K562 (cell line): ENCODE measurements around the gene EPB41L4A. TPM values are rescaled to one million over a fixed set of nuclear protein-coding genes. Genes with fewer than 3 reads are reported as not detected.
A peak's percentile ranks its signal among the peaks of the same experiment; 100 is the strongest.

Source experiments
- BACH1 ChIP-seq: fragments of 200-800 bp; sonication (Bioruptor generic); IDR thresholded peaks from 2 replicates; pipeline ENCODE4 v1.6.1; 2016; ENCODE audit warnings: missing genetic modification characterization, missing compliant biosample characterization
- CEBPZ ChIP-seq: fragments of 150-350 bp; IDR thresholded peaks from 2 replicates; pipeline ENCODE4 v1.6.1; 2014; ENCODE audit warnings: low read depth, mild to moderate bottlenecking, low read length, borderline replicate concordance
- CHAMP1 ChIP-seq: fragments of 450-650 bp; IDR thresholded peaks from 2 replicates; pipeline ENCODE4 v1.6.1; 2016; ENCODE audit warnings: mild to moderate bottlenecking
- DEAF1 ChIP-seq: fragments of 450-650 bp; formaldehyde crosslinking; IDR thresholded peaks from 2 replicates; pipeline ENCODE4 v1.4.0; 2020; ENCODE audit warnings: mild to moderate bottlenecking, moderate library complexity
- DMBX1 ChIP-seq: fragments of 250-450 bp; sonication (Bioruptor Pico); IDR thresholded peaks from 2 replicates; pipeline ENCODE4 v1.8.0; 2022; ENCODE audit warnings: inconsistent platforms, mild to moderate bottlenecking, moderate library complexity, borderline replicate concordance
- FOS ChIP-seq: IDR thresholded peaks from 3 replicates; pipeline ENCODE4 v1.6.1; 2011; ENCODE audit not compliant: insufficient read length; ENCODE audit errors: extremely low read depth
- GABPB2 ChIP-seq: fragments of 250-450 bp; sonication (Bioruptor Pico); conservative IDR thresholded peaks from 2 replicates; pipeline ENCODE4 v1.5.1; 2021; ENCODE audit warnings: mild to moderate bottlenecking
- HMG20B ChIP-seq: fragments of 250-450 bp; sonication (Bioruptor Pico); IDR thresholded peaks from 2 replicates; pipeline ENCODE4 v1.5.0; 2021; ENCODE audit warnings: mild to moderate bottlenecking
- KAT2B ChIP-seq: IDR thresholded peaks from one replicate; pipeline ENCODE4 v1.6.1; 2012; ENCODE audit warnings: low read depth, mild to moderate bottlenecking, control low read depth, inconsistent platforms, low read length, moderate library complexity
- KDM1A ChIP-seq, 2 experiments: fragments of 450-650 bp; IDR thresholded peaks; 2 replicates each; pipeline ENCODE4 v1.6.1; 2016; ENCODE audit warnings: mild to moderate bottlenecking in 2 of 2
- KLF13 ChIP-seq: fragments of 450-650 bp; IDR thresholded peaks from 2 replicates; pipeline ENCODE4 v1.6.1; 2016; ENCODE audit warnings: missing genetic modification characterization, low read depth, mild to moderate bottlenecking, missing compliant biosample characterization, moderate library complexity, borderline replicate concordance
- STAT5B ChIP-seq: fragments of 250-450 bp; sonication (Bioruptor Pico); IDR thresholded peaks from 2 replicates; pipeline ENCODE4 v1.8.0; 2021; ENCODE audit warnings: mild to moderate bottlenecking, inconsistent platforms
- TCF15 ChIP-seq: fragments of 250-450 bp; sonication (Bioruptor Pico); IDR thresholded peaks from 2 replicates; pipeline ENCODE4 v1.8.0; 2022; ENCODE audit warnings: moderate library complexity, mild to moderate bottlenecking, inconsistent platforms
- TFAM ChIP-seq: fragments of 250-450 bp; sonication (Bioruptor Pico); conservative IDR thresholded peaks from 2 replicates; pipeline ENCODE4 v1.5.0; 2021; ENCODE audit warnings: mild to moderate bottlenecking, moderate library complexity
- TSC22D4 ChIP-seq: fragments of 450-650 bp; IDR thresholded peaks from 2 replicates; pipeline ENCODE4 v1.6.1; 2016; ENCODE audit warnings: missing genetic modification characterization, missing biosample characterization, control low read depth
- XRCC3 ChIP-seq: fragments of 450-650 bp; IDR thresholded peaks from 2 replicates; pipeline ENCODE4 v1.6.1; 2017; ENCODE audit warnings: mild to moderate bottlenecking, moderate library complexity
- ZNF696 ChIP-seq: fragments of 250-450 bp; sonication (Bioruptor Pico); conservative IDR thresholded peaks from 2 replicates; pipeline ENCODE4 v1.4.0; 2020; ENCODE audit warnings: mild to moderate bottlenecking, moderate library complexity
- ZZZ3 ChIP-seq: fragments of 450-650 bp; IDR thresholded peaks from 2 replicates; pipeline ENCODE4 v1.6.1; 2016; ENCODE audit warnings: antibody characterized with exemption, mild to moderate bottlenecking, moderate library complexity
- polyA plus RNA-seq, 8 experiments: library from polyadenylated mRNA; depleted of rRNA in 4 of 8; stranded (reverse) in 5 of 8; unstranded in 3 of 8; fragments of >200 nt; fragmentation: Nextera tagmentation in 2 of 8; fragmentation: Illumina TruSeq in 1 of 8; extraction: Ambion mirVana in 2 of 8; extraction: Trizol in 1 of 8; gene quantifications; 2 replicates each; pipeline versions ENCODE4 v1.2.1 to v1.2.3, GENCODE V29; 2011 to 2014; ENCODE audit warnings: inconsistent platforms in 1 of 8, missing spikeins in 1 of 8
- total RNA-seq, 7 experiments: library from RNA; depleted of rRNA in 6 of 7; stranded (reverse); fragments of >200 nt in 6 of 7; fragmentation: Illumina TruSeq in 2 of 7; extraction: Trizol in 2 of 7; gene quantifications; 2 replicates each; pipeline versions ENCODE4 v1.2.1 to v1.2.3, GENCODE V29; 2011 to 2021; ENCODE audit warnings: low replicate concordance in 1 of 7
- TF ChIP-seq, protein P1 (sequence below): IDR thresholded peaks from 2 replicates; pipeline ENCODE4 v1.6.1; 2016; ENCODE audit warnings: missing genetic modification characterization, missing compliant biosample characterization

Gene EPB41L4A
- total and polyA plus RNA-seq, 9 of the 15 experiments (the other 6 are each of a cell fraction or from before 2014, with no cell fraction given): 0.04 to 0.35 (median 0.12) TPM; not detected in 3

DNA sequence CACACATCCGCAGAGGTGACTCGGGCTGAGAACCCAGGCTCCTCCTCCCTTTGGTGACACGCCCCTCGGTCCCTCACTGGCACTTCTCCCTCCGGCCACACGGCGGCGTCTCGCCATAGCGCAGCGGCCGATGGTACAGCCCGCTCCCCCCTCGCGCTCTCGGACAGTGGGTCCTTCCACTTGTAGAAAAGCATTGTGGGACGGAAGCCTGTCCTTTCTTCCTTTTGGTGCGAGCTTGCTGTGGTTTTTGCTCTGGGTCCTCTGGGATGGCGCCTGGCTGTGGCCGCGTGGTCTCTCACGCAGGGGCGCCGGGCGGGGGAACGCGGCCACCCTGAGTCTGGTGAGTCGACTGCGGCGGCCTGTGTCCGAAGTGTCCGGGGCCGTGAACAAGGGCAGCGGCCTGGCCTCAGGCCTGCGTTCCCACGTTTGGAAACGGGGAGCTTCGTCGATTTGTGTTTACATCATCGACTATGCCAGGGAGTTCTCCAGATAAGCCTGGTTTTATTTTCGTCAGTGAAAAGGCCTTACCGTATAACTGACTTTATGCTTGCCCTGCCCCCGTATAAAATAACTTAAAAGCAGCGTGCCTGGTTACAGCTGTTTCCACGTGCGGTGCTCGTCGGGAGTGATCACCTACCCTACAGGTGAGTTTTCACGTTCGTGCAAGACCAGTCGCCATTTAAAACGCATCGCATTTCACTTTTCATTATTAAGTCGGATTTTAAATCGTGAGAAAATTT is 258.3 kb downstream of the EPB41L4A start (continued):
- TF ChIP-seq KLF13 (tag) (peak; percentile 80; the same call in 1 of the 2 replicates), KAT2B (no peak), BACH1 (tag) (no peak), CEBPZ (no peak), TSC22D4 (tag) (no peak), ZZZ3 (no peak), STAT5B (CRISPR knock-in tag) (no peak), FOS (no peak), GABPB2 (CRISPR knock-in tag) (no peak), DMBX1 (CRISPR knock-in tag) (peak; percentile 71; the same call in 1 of the 2 replicates), HMG20B (no peak), TCF15 (no peak), DEAF1 (CRISPR knock-in tag) (peak; percentile 65), KDM1A (IDR thresholded peaks at IDR 0.05) (no peak), CHAMP1 (peak; percentile 97), TFAM (CRISPR knock-in tag) (no peak), ZNF696 (no peak), XRCC3 (no peak)
- TF ChIP-seq, protein P1, sequence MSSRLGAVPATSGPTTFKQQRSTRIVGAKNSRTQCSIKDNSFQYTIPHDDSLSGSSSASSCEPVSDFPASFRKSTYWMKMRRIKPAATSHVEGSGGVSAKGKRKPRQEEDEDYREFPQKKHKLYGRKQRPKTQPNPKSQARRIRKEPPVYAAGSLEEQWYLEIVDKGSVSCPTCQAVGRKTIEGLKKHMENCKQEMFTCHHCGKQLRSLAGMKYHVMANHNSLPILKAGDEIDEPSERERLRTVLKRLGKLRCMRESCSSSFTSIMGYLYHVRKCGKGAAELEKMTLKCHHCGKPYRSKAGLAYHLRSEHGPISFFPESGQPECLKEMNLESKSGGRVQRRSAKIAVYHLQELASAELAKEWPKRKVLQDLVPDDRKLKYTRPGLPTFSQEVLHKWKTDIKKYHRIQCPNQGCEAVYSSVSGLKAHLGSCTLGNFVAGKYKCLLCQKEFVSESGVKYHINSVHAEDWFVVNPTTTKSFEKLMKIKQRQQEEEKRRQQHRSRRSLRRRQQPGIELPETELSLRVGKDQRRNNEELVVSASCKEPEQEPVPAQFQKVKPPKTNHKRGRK: no peak
